Ammon's horn (tissue), 1 donor: ENCODE measurements around the gene DTNBP1.
"Not testable (repeated sequence)": the region's sequence is repeated elsewhere in the genome, so short reads cannot be mapped to it uniquely, and the experiment has no call there.

Source experiments
- DNase-seq: peaks from one replicate; pipeline ENCODE4 v3.0.0-alpha.2; 2016; ENCODE audit warnings: low spot score

Gene DTNBP1

GRCh38 chr6:15668918-15669317 lies 6.1 kb upstream of the DTNBP1 start:
- no peak for DNase-seq

GRCh38 chr6:15666896-15667295 lies 4.1 kb upstream of the DTNBP1 start:
- not testable (repeated sequence) for DNase-seq

GRCh38 chr6:15665237-15665636 lies 2.4 kb upstream of the DTNBP1 start:
- no peak for DNase-seq

GRCh38 chr6:15663130-15663871 lies 473 bp upstream of the DTNBP1 start:
- no peak for DNase-seq

GRCh38 chr6:15661853-15662325 lies 939 bp downstream of the DTNBP1 start:
- DNase-seq: no peak

GRCh38 chr6:15659181-15659580 lies 3.6 kb downstream of the DTNBP1 start:
- DNase-seq: no peak

GRCh38 chr6:15658181-15658744 lies 4.6 kb downstream of the DTNBP1 start:
- no peak for DNase-seq

GRCh38 chr6:15657290-15657689 lies 5.5 kb downstream of the DTNBP1 start:
- DNase-seq: no peak

GRCh38 chr6:15656145-15656544 lies 6.7 kb downstream of the DTNBP1 start:
- no peak for DNase-seq

- no peak for DNase-seq
Observed at GRCh38 chr6:15654250-15654649, 8.6 kb downstream of the DTNBP1 start.

- DNase-seq: no peak
Observed at GRCh38 chr6:15653581-15653980, 9.2 kb downstream of the DTNBP1 start.

GRCh38 chr6:15650004-15650559 lies 12.7 kb downstream of the DTNBP1 start:
- DNase-seq: not testable (repeated sequence)

GRCh38 chr6:15644904-15645303 lies 17.9 kb downstream of the DTNBP1 start:
- DNase-seq: no peak

GRCh38 chr6:15643542-15643941 lies 19.3 kb downstream of the DTNBP1 start:
- no peak for DNase-seq

GRCh38 chr6:15642276-15642675 lies 20.6 kb downstream of the DTNBP1 start:
- DNase-seq: no peak

GRCh38 chr6:15638373-15638772 lies 24.5 kb downstream of the DTNBP1 start:
- DNase-seq: no peak

- DNase-seq: no peak
Observed at GRCh38 chr6:15631432-15631831, 31.4 kb downstream of the DTNBP1 start.

- DNase-seq: no peak
Observed at GRCh38 chr6:15630202-15630601, 32.6 kb downstream of the DTNBP1 start.

GRCh38 chr6:15629487-15629886 lies 33.3 kb downstream of the DTNBP1 start:
- DNase-seq: no peak

GRCh38 chr6:15628499-15629131 lies 34.2 kb downstream of the DTNBP1 start:
- no peak for DNase-seq

GRCh38 chr6:15627821-15628220 lies 35.0 kb downstream of the DTNBP1 start:
- no peak for DNase-seq

- no peak for DNase-seq
Observed at GRCh38 chr6:15626878-15627674, 35.8 kb downstream of the DTNBP1 start.
